ENCODE measurements around the gene CFAP70. TPM values are rescaled to one million over a fixed set of nuclear protein-coding genes. Genes with fewer than 3 reads are reported as not detected.

Gene CFAP70
- total RNA-seq, 1 donor from 2014 or later = 1.7 TPM

- no peak overlapping the region for H3K27ac Mint-ChIP-seq
- no peak overlapping the region for H3K4me3 Mint-ChIP-seq
- H3K4me1 Mint-ChIP-seq = no peaks in the 10 kb centered on the region
- peaks cover 72% of the 10 kb centered on the region for H3K36me3 Mint-ChIP-seq (ENCODE audit: low read depth)
- ChIA-PET POLR2A (no interaction called here), CTCF (interaction anchor here (0.9 kb wide), 1 partner anchor 11 kb away, joined by 3 read pairs; no protein-coding TSS in a partner anchor)
- ATAC-seq (ENCODE audit: low read depth) (no peak), DNase-seq (no peak)
- TF ChIP-seq CTCF (IDR thresholded peaks at IDR 0.05) = no peak
- H3K9me3 Mint-ChIP-seq = no peaks in the 10 kb centered on the region
- intact Hi-C loops (cut with micrococcal nuclease) = no loop called here
- H3K27me3 Mint-ChIP-seq = no peaks in the 10 kb centered on the region
These were observed 119.6 kb downstream of the CFAP70 start for GRCh38 chr10:73238990-73239566.

- DNase-seq = no peak
- peaks cover 61% of the 10 kb centered on the region for H3K36me3 Mint-ChIP-seq (ENCODE audit: low read depth)
- ATAC-seq (ENCODE audit: low read depth) = no peak
- POLR2A ChIA-PET = no interaction called here
- intact Hi-C loops (cut with micrococcal nuclease) = no loop called here
- no peaks in the 10 kb centered on the region for H3K9me3 Mint-ChIP-seq
- no peak overlapping the region for H3K27ac Mint-ChIP-seq
- H3K4me1 Mint-ChIP-seq = no peaks in the 10 kb centered on the region
- H3K27me3 Mint-ChIP-seq = no peaks in the 10 kb centered on the region
- no peak overlapping the region for H3K4me3 Mint-ChIP-seq
- CTCF ChIA-PET = no interaction called here
- TF ChIP-seq CTCF (IDR thresholded peaks at IDR 0.05) = no peak
These were observed 124.0 kb downstream of the CFAP70 start for GRCh38 chr10:73234695-73235094.

GRCh38 chr10:73233883-73234282 lies 124.8 kb downstream of the CFAP70 start:
- intact Hi-C loops (cut with micrococcal nuclease) = no loop called here
- Mint-ChIP-seq H3K4me1 (no peaks in the 10 kb centered on the region), H3K27ac (no peak overlapping the region), H3K9me3 (no peaks in the 10 kb centered on the region), H3K27me3 (no peaks in the 10 kb centered on the region), H3K4me3 (no peak overlapping the region), H3K36me3 (ENCODE audit: low read depth) (peaks cover 59% of the 10 kb centered on the region)
- ATAC-seq (ENCODE audit: low read depth) (no peak), DNase-seq (no peak)
- POLR2A ChIA-PET = no interaction called here
- CTCF ChIA-PET = no interaction called here
- no peak for TF ChIP-seq CTCF (IDR thresholded peaks at IDR 0.05)

GRCh38 chr10:73232887-73233286 lies 125.8 kb downstream of the CFAP70 start:
- ChIA-PET CTCF (no interaction called here), POLR2A (no interaction called here)
- ATAC-seq (ENCODE audit: low read depth) (no peak), DNase-seq (no peak)
- Mint-ChIP-seq H3K4me3 (no peak overlapping the region), H3K36me3 (ENCODE audit: low read depth) (peaks cover 53% of the 10 kb centered on the region), H3K9me3 (no peaks in the 10 kb centered on the region), H3K4me1 (no peaks in the 10 kb centered on the region), H3K27me3 (no peaks in the 10 kb centered on the region), H3K27ac (no peak overlapping the region)
- no peak for TF ChIP-seq CTCF (IDR thresholded peaks at IDR 0.05)
- intact Hi-C loops (cut with micrococcal nuclease) = no loop called here

- TF ChIP-seq CTCF (IDR thresholded peaks at IDR 0.05) = no peak
- DNase-seq (no peak), ATAC-seq (ENCODE audit: low read depth) (no peak)
- POLR2A ChIA-PET = no interaction called here
- Mint-ChIP-seq H3K27me3 (no peaks in the 10 kb centered on the region), H3K4me3 (no peak overlapping the region), H3K27ac (no peak overlapping the region), H3K9me3 (no peaks in the 10 kb centered on the region), H3K4me1 (no peaks in the 10 kb centered on the region), H3K36me3 (ENCODE audit: low read depth) (peaks cover 44% of the 10 kb centered on the region)
- intact Hi-C loops (cut with micrococcal nuclease) = no loop called here
- CTCF ChIA-PET = interaction anchor here (0.6 kb wide), 1 partner anchor 370 kb away, joined by 3 read pairs; no protein-coding TSS in a partner anchor
These were observed 129.1 kb downstream of the CFAP70 start for GRCh38 chr10:73229567-73229966.
